GM18909 (cell line): ENCODE measurements around the gene MYO5A.
"Not testable (repeated sequence)": the region's sequence is repeated elsewhere in the genome, so short reads cannot be mapped to it uniquely, and the experiment has no call there.

Experiments used
- ATAC-seq: cut with Tn5 transposase; IDR thresholded peaks from one replicate; pipeline ENCODE4 v1.9.1; 2021; ENCODE audit warnings: mild to moderate bottlenecking; ENCODE audit not compliant: unreplicated experiment, poor library complexity

MYO5A gene

GRCh38 chr15:52427804-52428203, 100.9 kb downstream of the MYO5A start:
- no peak for ATAC-seq

GRCh38 chr15:52424856-52425431, 103.7 kb downstream of the MYO5A start:
- no peak for ATAC-seq

GRCh38 chr15:52423852-52424251, 104.8 kb downstream of the MYO5A start:
- ATAC-seq = no peak

GRCh38 chr15:52422001-52422400, 106.7 kb downstream of the MYO5A start:
- no peak for ATAC-seq

GRCh38 chr15:52421029-52421428, 107.7 kb downstream of the MYO5A start:
- peak; percentile 85 for ATAC-seq

- ATAC-seq = no peak
Observed at GRCh38 chr15:52419494-52419893, 109.2 kb downstream of the MYO5A start.

GRCh38 chr15:52417957-52418356, 110.7 kb downstream of the MYO5A start:
- no peak for ATAC-seq

GRCh38 chr15:52417521-52417920, 111.2 kb downstream of the MYO5A start:
- ATAC-seq = no peak

- not testable (repeated sequence) for ATAC-seq
Observed at GRCh38 chr15:52416566-52416965, 112.1 kb downstream of the MYO5A start.

- no peak for ATAC-seq
Observed at GRCh38 chr15:52415628-52416027, 113.1 kb downstream of the MYO5A start.

GRCh38 chr15:52414936-52415335, 113.7 kb downstream of the MYO5A start:
- no peak for ATAC-seq

GRCh38 chr15:52408823-52409222, 119.9 kb downstream of the MYO5A start:
- ATAC-seq = no peak

- no peak for ATAC-seq
Observed at GRCh38 chr15:52407374-52407773, 121.3 kb downstream of the MYO5A start.

- ATAC-seq = no peak
Observed at GRCh38 chr15:52406601-52407000, 122.1 kb downstream of the MYO5A start.

GRCh38 chr15:52405856-52406255, 122.8 kb downstream of the MYO5A start:
- ATAC-seq = no peak

- no peak for ATAC-seq
Observed at GRCh38 chr15:52397118-52397517, 131.6 kb downstream of the MYO5A start.

GRCh38 chr15:52394118-52394517, 134.6 kb downstream of the MYO5A start:
- no peak for ATAC-seq

GRCh38 chr15:52392008-52392687, 136.5 kb downstream of the MYO5A start:
- no peak for ATAC-seq

GRCh38 chr15:52391069-52391468, 137.6 kb downstream of the MYO5A start:
- ATAC-seq = no peak

GRCh38 chr15:52385670-52386069, 143.0 kb downstream of the MYO5A start:
- no peak for ATAC-seq

GRCh38 chr15:52383100-52383588, 145.5 kb downstream of the MYO5A start:
- peak; percentile 52 for ATAC-seq

- no peak for ATAC-seq
Observed at GRCh38 chr15:52382647-52383046, 146.0 kb downstream of the MYO5A start.
